Measurements from ENCODE around the gene ERC1.
"Not testable (repeated sequence)": the region's sequence is repeated elsewhere in the genome, so short reads cannot be mapped to it uniquely, and the experiment has no call there.

Gene ERC1

GRCh38 chr12:1328391-1328790 is 337.4 kb downstream of the ERC1 start:
- no peak overlapping the region for H3K4me3 ChIP-seq (replicated peaks; ENCODE audit: low read depth, low read length)
- TF ChIP-seq, protein P1, sequence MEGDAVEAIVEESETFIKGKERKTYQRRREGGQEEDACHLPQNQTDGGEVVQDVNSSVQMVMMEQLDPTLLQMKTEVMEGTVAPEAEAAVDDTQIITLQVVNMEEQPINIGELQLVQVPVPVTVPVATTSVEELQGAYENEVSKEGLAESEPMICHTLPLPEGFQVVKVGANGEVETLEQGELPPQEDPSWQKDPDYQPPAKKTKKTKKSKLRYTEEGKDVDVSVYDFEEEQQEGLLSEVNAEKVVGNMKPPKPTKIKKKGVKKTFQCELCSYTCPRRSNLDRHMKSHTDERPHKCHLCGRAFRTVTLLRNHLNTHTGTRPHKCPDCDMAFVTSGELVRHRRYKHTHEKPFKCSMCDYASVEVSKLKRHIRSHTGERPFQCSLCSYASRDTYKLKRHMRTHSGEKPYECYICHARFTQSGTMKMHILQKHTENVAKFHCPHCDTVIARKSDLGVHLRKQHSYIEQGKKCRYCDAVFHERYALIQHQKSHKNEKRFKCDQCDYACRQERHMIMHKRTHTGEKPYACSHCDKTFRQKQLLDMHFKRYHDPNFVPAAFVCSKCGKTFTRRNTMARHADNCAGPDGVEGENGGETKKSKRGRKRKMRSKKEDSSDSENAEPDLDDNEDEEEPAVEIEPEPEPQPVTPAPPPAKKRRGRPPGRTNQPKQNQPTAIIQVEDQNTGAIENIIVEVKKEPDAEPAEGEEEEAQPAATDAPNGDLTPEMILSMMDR (IDR thresholded peaks at IDR 0.05; ENCODE audit: low read depth, low read length, missing control alignments), result no peak
- DNase-seq (ENCODE audit: extremely low read depth, low read depth), result no peak

DNA sequence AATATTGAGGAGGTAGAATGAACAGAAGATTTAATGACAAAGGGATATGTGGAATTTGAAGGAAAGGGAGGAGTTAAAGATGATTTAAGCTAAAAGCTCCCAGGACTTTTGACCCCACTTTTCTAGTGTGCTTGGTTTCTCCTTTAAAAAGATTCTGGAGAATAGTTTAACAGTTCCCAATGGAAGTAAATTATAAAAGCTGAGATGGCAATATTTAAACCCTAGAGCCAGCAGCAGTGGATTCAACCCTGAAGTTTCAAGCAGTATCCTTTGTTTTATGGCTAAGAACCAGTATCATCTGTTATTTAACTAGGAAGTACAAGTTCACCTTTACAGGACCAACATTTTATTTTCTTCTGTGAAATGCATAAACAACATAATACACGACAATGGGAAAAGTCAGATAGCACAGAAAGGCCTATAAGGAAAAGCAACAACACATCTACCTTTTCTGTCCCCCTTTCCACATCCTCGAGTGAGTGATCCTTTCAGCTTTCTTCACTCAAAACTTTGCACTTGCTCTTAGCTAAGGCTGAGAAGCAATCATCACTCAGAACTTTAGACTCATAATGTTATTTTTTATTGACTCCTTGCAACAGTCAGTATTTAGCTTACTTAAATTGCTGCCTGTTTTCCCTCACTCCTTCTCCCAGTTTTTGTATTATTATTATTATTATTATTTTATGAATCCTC is 338.9 kb downstream of the ERC1 start:
- no peak for DNase-seq (ENCODE audit: extremely low read depth, low read depth)
- H3K4me3 ChIP-seq (replicated peaks; ENCODE audit: low read depth, low read length), result no peak overlapping the region
- TF ChIP-seq, protein P1 (IDR thresholded peaks at IDR 0.05; ENCODE audit: low read depth, low read length, missing control alignments), result no peak

DNA sequence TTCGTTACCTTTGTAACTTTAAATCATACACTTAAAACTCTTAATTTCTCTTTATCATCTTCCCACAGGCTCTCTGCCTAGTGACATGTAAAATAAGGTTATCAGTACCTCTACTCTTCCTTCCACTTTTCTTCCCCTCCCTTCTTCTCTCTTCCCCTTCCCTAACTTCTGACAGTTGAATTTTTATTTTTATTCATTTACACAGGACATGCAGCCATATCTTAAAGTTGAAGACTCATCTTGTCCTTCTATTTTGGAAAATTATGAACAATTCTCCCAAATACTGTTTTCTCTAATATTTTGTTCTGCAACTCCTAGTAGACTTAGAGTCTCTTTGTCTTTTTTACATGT is 339.4 kb downstream of the ERC1 start:
- TF ChIP-seq, protein P1 (IDR thresholded peaks at IDR 0.05; ENCODE audit: low read depth, low read length, missing control alignments), result no peak
- DNase-seq (ENCODE audit: extremely low read depth, low read depth), result no peak
- H3K4me3 ChIP-seq (replicated peaks; ENCODE audit: low read depth, low read length), result no peak overlapping the region

GRCh38 chr12:1332327-1332726 is 341.3 kb downstream of the ERC1 start:
- no peak for DNase-seq (ENCODE audit: extremely low read depth, low read depth)
- TF ChIP-seq, protein P1 (IDR thresholded peaks at IDR 0.05; ENCODE audit: low read depth, low read length, missing control alignments), result no peak
- no peak overlapping the region for H3K4me3 ChIP-seq (replicated peaks; ENCODE audit: low read depth, low read length)

- TF ChIP-seq, protein P1 (IDR thresholded peaks at IDR 0.05; ENCODE audit: low read depth, low read length, missing control alignments), result no peak
- no peak for DNase-seq (ENCODE audit: extremely low read depth, low read depth)
- H3K4me3 ChIP-seq (replicated peaks; ENCODE audit: low read depth, low read length), result no peak overlapping the region
Observed at GRCh38 chr12:1338483-1339177, 347.6 kb downstream of the ERC1 start.

- H3K4me3 ChIP-seq (replicated peaks; ENCODE audit: low read depth, low read length); DNase-seq (ENCODE audit: extremely low read depth, low read depth): not testable (repeated sequence)
Observed at GRCh38 chr12:1339178-1339541, 348.1 kb downstream of the ERC1 start.

DNA sequence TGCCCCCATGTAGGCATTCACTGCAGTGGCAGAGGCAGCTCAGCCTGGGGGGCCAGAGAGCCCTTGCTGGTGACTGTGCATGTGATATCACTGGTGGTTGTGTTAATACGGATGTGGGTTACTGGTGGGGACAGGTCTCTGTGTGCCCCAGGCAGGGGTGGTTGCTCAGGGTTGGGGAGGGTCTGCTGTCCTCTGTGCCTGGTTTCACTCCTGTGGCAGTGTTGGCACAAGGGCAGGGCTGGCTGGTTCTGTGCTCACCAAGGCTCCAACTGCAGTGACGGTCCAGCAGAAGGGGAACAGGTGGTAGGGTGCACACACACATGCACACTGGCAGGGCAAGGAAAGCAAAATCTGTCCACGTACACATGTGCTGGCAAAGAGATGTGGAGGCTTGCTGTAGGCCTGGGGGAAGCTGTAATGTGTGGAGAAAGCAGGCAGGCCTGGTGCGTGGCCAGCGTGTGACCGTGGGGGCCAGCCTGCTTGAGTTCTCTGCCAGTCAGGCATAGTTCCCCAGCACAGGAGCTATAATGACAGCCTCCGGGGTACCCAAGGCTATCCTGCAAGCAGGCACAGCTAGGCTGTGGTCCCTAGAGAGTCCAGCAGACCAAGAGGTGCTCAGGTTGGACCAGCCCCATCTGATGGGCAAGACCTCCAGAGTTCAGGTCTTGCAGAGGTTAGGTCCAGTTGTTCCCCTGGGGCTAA is 348.7 kb downstream of the ERC1 start:
- TF ChIP-seq, protein P1 (IDR thresholded peaks at IDR 0.05; ENCODE audit: low read depth, low read length, missing control alignments), result no peak
- no peak for DNase-seq (ENCODE audit: extremely low read depth, low read depth)
- no peak overlapping the region for H3K4me3 ChIP-seq (replicated peaks; ENCODE audit: low read depth, low read length)

- DNase-seq (ENCODE audit: extremely low read depth, low read depth); H3K4me3 ChIP-seq (replicated peaks; ENCODE audit: low read depth, low read length): not testable (repeated sequence)
Observed at GRCh38 chr12:1341270-1341669, 350.2 kb downstream of the ERC1 start.

All from HFF-Myc (cell line).